Retinal pigment epithelial cell (primary cell): ENCODE results near the gene DOK7.
"Not testable (repeated sequence)": the region's sequence is repeated elsewhere in the genome, so short reads cannot be mapped to it uniquely, and the experiment has no call there.

Experiments used
- DNase-seq: peaks from one replicate; pipeline ENCODE4 v3.0.0-alpha.2; 2010; ENCODE audit warnings: low read depth
- H3K4me3 ChIP-seq: 2 replicates; pipeline ENCODE4 v1.5.1; 2011; ENCODE audit warnings: mild to moderate bottlenecking, low read length, control low read depth, moderate library complexity
- CTCF ChIP-seq: conservative IDR thresholded peaks from 2 replicates; pipeline ENCODE4 v1.5.1; 2011; ENCODE audit warnings: low read depth, low read length, control low read depth, inconsistent platforms

Gene DOK7

DNA sequence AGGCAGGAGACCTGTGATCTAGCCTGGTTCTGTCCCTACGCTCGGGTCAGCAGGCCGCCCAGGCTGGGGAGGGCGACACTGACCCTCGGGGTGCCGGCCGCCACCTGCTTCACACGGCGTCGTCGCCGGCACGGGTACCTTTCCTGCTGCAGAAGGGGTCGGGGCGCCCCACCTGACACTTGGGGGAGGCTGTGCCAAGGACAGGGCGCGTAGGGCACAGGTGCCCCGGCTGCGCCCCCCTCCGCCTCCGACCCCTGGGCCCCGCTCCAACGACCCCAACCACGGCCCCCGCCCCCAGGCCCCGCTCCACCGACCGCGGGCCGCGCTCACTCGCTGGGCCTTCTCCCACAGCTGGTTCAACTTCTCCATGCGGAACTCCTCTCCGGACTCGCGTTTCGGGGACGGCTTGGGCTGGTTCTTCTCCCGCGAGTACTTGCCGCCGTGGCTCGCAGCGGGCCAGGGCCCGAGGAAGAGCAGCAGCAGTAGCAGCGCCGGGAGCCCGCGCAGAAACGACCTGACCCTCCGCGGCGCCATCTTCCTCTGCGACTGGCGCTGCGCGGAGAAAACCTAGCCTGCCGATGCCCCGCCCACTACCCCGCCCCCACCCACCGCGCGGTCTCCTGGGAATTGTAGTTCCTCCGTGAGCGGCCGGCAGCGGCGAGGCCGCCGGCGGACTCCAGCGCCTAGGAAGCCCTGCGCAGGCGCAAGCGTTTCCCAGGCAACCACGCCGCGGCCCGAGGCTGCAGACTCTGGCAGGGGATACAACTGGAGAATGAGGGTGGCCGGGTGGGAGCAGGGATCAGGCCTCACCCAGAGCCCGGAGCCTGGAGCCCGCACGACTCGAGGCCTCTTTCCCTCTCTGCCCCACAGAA is 69.0 kb downstream of the DOK7 start, which contains the start of gene LRPAP1:
LRPAP1 (minus strand) TSS at position 544 of the 872 bp plus-strand sequence; CDS start at position 534, 10 bp downstream.
- TF ChIP-seq CTCF, result no peak
- peak within 1 kb of the TSS; percentile 80 for H3K4me3 ChIP-seq
- DNase-seq, result peak; percentile 52

DNA sequence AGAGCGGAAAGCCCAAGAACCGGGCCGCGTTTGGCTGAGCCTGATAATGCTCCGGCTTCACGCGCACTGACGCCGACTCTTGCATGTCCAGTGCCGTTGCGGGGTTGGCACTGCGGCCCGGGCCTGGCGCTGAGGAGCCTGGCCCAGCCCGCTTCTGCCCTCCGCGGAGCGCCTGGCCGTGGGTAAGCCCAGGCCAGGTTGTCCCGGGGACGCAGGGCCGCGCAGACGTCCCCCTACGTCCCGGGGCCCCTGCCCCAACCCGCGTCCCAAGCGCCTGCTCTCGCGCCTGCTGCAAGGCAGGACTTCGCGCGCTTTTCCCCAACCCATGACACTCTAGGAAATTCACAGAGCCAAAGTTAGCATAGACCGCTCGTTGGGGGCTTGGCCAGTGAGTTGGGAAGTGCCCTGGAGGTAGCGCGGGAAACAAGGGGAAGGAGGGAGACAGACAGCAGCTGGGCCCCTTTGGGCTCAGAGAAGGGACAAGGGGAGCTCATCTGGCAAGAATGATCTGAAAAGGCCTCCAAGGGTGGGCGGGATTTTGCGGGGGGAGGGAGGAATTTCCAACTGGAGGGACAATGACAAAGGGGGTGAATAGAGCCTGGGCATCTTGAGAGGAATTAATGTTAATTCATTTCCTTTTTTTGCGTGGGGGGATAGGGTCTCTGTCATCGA is 69.8 kb downstream of the DOK7 start:
- DNase-seq, result no peak

DNA sequence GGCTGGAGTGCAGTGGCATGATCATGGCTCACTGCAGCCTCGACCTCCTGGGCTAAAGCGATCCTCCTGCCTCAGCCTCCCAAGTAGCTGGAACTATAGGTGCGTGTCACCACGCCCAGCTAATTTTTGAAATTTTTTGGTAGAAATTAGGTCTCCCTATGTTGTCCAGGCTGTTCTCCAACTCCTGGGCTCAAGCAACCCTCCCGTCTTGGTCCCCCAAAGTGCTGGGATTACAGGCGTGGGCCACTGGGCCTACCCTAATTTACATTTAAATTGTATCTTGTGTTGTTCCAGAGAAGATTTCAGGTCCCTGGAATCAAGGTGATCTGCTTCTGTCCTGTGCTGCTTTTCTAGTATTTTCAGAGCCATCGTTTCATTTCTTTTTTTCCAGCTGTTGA is 70.3 kb downstream of the DOK7 start:
- no peak for TF ChIP-seq CTCF
- DNase-seq, result no peak
- H3K4me3 ChIP-seq, result no peak overlapping the region

More for the DNA sequence above, 69.8 kb downstream of the DOK7 start:
- TF ChIP-seq CTCF, result no peak
- H3K4me3 ChIP-seq, result peak overlapping the region; percentile 53

- not testable (repeated sequence) for DNase-seq, H3K4me3 ChIP-seq
These were observed 72.7 kb downstream of the DOK7 start for GRCh38 chr4:3535812-3536211.

GRCh38 chr4:3538906-3539305 is 75.8 kb downstream of the DOK7 start:
- DNase-seq, result not testable (repeated sequence)

GRCh38 chr4:3543415-3543814 is 80.3 kb downstream of the DOK7 start:
- not testable (repeated sequence) for H3K4me3 ChIP-seq, DNase-seq

More at GRCh38 chr4:3538906-3539305, 75.8 kb downstream of the DOK7 start:
- not testable (repeated sequence) for H3K4me3 ChIP-seq
